Tibial nerve (tissue), 3 donors: Measurements from ENCODE around the gene DNPH1.

Experiments
- CTCF ChIP-seq, 5 experiments: fragments of 200-600 bp in 3 of 5; fragments of 450-650 bp in 2 of 5; sonication (generic) in 3 of 5; IDR thresholded peaks; one replicate each; pipeline ENCODE4 v1.5.1; 2016 to 2019; ENCODE audit warnings: antibody characterized with exemption in 5 of 5, mild to moderate bottlenecking in 3 of 5, moderate library complexity in 2 of 5
- POLR2A ChIP-seq, 2 donors: fragments of 450-650 bp; IDR thresholded peaks; one replicate each; pipeline ENCODE4 v1.6.1; 2017; ENCODE audit warnings: antibody characterized with exemption in 2 of 2, mild to moderate bottlenecking in 2 of 2, moderate library complexity in 2 of 2

- TF ChIP-seq CTCF (IDR thresholded peaks at IDR 0.05), result no peak
- no peak for TF ChIP-seq POLR2A (IDR thresholded peaks at IDR 0.05)
Measured at GRCh38 chr6:43180058-43180457, 49.2 kb downstream of the DNPH1 start.
